CD4-positive, alpha-beta T cell treated with Interleukin-15 for 4 hours (primary cell): Measurements from ENCODE around the gene NUP98.
A peak's percentile ranks its signal among the peaks of the same experiment; 100 is the strongest.
"Not testable (repeated sequence)": the region's sequence is repeated elsewhere in the genome, so short reads cannot be mapped to it uniquely, and the experiment has no call there.

Source experiments
- DNase-seq: peaks from one replicate; pipeline ENCODE4 v3.0.0-alpha.2; 2020; ENCODE audit warnings: low spot score

NUP98 gene

GRCh38 chr11:3826721-3827120, 29.4 kb upstream of the NUP98 start:
- no peak for DNase-seq

- DNase-seq, result no peak
Measured at GRCh38 chr11:3825473-3826154, 28.3 kb upstream of the NUP98 start.

GRCh38 chr11:3824714-3825472, 27.5 kb upstream of the NUP98 start:
- peak; percentile 85 for DNase-seq

- no peak for DNase-seq
Measured at GRCh38 chr11:3823762-3824506, 26.6 kb upstream of the NUP98 start.

- no peak for DNase-seq
Measured at GRCh38 chr11:3823303-3823702, 25.9 kb upstream of the NUP98 start.

- no peak for DNase-seq
Measured at GRCh38 chr11:3822312-3822711, 25.0 kb upstream of the NUP98 start.

- DNase-seq, result no peak
Measured at GRCh38 chr11:3820971-3821370, 23.6 kb upstream of the NUP98 start.

- no peak for DNase-seq
Measured at GRCh38 chr11:3817181-3817800, 19.9 kb upstream of the NUP98 start.

- DNase-seq, result no peak
Measured at GRCh38 chr11:3816673-3817072, 19.3 kb upstream of the NUP98 start.

GRCh38 chr11:3815845-3816244, 18.5 kb upstream of the NUP98 start:
- no peak for DNase-seq

GRCh38 chr11:3814832-3815231, 17.5 kb upstream of the NUP98 start:
- DNase-seq, result not testable (repeated sequence)

- DNase-seq, result no peak
Measured at GRCh38 chr11:3810951-3811350, 13.6 kb upstream of the NUP98 start.

- DNase-seq, result no peak
Measured at GRCh38 chr11:3810446-3810845, 13.1 kb upstream of the NUP98 start.

GRCh38 chr11:3809624-3809928, 12.2 kb upstream of the NUP98 start:
- no peak for DNase-seq

- peak; percentile 62 for DNase-seq
Measured at GRCh38 chr11:3808861-3809623, 11.7 kb upstream of the NUP98 start.

- DNase-seq, result peak; percentile 57
Measured at GRCh38 chr11:3807909-3808860, 10.8 kb upstream of the NUP98 start, which contains the start of gene PGAP2. Gene PGAP2 (plus strand): TSS chr11:3808560. CDS start chr11:3811260, 2,700 bp downstream.

- no peak for DNase-seq
Measured at GRCh38 chr11:3803726-3804495, 6.6 kb upstream of the NUP98 start.

GRCh38 chr11:3802011-3802790, 4.8 kb upstream of the NUP98 start:
- DNase-seq, result no peak

GRCh38 chr11:3799873-3800272, 2.5 kb upstream of the NUP98 start:
- no peak for DNase-seq
